ENCODE results near the gene NOP14.

- TF ChIP-seq CTCF (IDR thresholded peaks at IDR 0.05) (no peak), EZH2 (IDR thresholded peaks at IDR 0.05; ENCODE audit: borderline replicate concordance, insufficient read depth, low read depth, low read length, poor library complexity, severe bottlenecking) (no peak)
Measured at GRCh38 chr4:2891294-2891693, 71.9 kb downstream of the NOP14 start.
